ENCODE measurements around the gene ABCA1.
"Not testable (repeated sequence)": the region's sequence is repeated elsewhere in the genome, so short reads cannot be mapped to it uniquely, and the experiment has no call there.

The ABCA1 gene

GRCh38 chr9:104941597-104941996 is 13.6 kb upstream of the ABCA1 start:
- DNase-seq = no peak

GRCh38 chr9:104936291-104936690 is 8.3 kb upstream of the ABCA1 start:
- no peak for DNase-seq

- DNase-seq = not testable (repeated sequence)
Measured at GRCh38 chr9:104935501-104935810, 7.5 kb upstream of the ABCA1 start.

DNA sequence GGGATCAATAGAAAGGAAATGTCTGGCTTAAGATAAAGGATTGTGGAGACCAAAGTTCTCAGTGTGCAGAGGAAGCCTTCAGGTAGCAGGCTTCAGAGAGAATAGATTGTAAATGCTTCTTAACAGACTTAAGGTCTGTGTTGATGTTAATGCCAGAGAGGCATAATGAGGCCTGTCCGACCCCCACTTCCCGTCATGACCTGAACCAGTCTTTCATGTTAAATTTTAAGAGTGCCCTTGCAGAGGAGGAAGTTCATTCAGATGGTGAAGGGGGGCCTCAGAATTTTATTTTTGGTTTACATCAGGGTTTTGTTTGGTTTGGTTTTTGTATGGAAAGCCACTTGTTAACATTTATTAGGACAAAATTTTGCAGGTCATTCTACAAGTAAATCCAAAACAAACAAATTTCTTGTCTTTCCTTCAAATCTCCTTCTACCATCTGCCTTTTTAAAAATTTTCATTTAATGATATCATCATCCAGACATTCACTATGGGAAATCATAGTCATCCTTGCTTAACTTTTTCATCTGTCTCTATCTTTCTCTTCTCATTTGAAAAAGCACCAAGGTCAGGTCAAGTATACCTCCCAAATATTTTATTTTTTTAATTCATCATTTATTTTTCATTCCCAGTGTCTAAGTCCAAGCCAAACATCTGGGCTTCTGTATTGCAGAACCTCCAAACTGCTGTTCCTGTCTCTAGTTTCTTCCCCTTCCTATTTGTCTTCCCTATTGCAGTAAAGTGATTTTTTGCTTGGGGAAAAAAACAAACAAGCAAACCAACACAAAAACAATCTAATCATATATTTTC is 6.9 kb upstream of the ABCA1 start:
- no peak for DNase-seq

GRCh38 chr9:104933091-104933490 is 5.1 kb upstream of the ABCA1 start:
- DNase-seq = not testable (repeated sequence)

DNA sequence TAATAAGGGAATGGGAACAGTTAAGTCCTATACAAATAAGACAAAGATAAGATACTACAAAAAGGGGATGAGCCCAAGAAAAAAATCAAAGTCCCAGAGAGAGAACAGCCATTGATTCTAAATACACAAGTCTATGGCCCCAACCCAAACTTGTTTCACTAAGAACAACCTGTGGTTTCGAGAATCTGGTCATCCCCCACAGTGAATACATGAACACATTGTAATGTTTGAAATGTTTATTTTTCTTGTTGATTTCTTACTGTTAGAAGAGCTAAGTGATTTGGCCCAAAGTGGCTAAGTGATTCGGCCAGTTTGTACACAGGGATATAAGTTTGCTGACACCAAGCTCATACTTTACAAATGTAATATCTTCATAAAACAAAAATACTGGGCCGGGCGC is 3.3 kb upstream of the ABCA1 start:
- DNase-seq = no peak

DNA sequence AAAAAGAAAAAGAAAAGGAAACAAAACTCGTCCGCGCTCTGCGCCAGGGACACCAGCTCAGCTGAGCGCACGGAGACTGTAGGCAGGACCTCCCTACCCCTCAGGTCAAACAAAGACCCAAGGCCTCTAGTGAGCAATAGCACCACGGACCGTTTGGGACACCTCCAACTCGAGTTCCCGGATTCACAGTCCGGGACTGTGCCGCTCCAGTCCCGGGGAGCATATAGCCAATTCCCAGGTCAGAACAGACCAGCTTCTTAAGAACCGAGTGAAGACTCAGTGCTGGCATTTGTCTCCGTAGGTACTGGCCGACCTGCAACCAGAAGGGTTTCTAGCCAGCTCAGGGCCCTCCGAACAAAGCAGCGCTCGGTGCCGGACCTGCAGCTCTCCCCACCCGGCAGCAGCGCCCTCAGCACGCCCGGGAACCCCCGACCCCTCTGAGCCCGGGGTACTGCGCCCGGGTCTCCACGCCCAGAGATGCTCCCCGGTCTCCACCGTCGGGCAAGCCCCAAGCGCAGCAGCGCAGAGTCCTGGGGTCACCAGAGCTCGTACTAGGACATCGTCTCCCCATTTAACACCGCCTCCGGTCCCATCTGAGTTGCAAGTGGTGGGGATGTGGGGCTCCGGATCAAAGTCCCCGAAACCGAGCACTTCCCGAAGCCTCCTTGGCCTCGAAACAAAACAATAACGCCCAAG is 591 bp downstream of the ABCA1 start:
- no peak for DNase-seq

DNA sequence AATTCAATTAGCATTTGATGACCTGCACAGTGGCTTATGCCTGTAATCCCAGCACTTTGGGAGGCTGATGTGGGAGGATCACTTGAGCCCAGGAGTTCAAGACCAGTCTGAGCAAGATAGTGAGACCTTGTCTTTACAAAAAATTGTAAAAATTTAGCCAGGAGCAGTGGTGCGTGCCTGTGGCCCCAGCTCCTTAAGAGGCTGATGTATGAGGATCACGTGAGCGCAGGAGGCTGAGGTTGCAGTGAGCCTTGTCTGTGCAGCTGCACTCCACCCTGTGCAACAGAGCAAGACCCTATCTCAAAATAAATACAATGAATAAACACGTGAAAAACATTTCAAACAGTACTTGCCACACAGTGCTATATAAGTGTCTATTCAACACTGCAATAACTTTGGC is 4.2 kb downstream of the ABCA1 start:
- DNase-seq = no peak

GRCh38 chr9:104923289-104923688 is 4.7 kb downstream of the ABCA1 start:
- DNase-seq = no peak

DNA sequence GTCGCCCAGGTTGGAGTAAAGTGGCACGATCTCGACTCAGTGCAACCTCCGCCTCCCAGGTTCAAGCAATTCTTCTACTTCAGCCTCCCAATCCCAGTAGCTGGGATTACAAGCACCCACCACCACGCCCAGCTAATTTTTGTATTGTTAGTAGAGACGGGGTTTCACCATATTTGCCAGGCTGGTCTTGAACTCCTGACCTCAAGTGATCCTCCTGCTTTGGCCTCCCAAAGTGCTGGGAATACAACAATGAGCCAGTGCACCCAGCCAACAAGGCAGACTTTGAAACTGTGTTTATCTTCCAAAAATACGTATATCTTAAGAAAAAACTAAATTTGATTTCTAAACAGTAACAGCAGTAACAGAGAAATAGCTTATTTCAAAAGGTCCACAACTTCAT is 5.2 kb downstream of the ABCA1 start:
- not testable (repeated sequence) for DNase-seq

DNA sequence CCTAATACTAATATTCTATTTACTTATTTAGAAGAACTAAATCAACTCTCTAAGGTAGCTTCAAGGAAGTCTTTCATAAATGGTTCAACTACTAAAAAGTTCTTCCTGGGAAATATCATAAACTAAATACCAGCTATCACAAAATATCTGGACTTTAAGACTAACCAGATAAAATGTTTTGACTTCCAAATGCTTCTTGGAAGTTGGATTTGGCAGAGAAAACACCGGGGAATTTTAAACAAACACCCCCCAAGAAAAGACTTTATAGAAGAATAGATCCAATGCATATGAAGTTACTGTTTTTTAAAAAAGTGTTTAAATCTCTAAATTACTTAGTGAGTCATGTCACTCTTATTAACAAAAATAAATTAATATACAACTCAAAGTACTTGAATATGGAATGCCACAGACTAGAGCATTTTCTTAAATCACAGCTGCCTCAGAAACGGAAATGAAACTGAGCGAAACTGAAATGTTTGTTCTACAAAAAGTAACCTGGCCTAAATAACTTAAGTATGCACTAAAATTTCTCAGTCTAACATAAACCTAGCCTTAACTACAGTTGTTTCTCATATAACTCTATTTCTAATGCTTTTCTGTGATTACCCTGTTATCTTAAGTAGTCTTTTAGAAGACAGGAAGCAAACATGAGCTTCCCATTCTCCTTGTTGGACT is 6.8 kb downstream of the ABCA1 start:
- no peak for DNase-seq

DNA sequence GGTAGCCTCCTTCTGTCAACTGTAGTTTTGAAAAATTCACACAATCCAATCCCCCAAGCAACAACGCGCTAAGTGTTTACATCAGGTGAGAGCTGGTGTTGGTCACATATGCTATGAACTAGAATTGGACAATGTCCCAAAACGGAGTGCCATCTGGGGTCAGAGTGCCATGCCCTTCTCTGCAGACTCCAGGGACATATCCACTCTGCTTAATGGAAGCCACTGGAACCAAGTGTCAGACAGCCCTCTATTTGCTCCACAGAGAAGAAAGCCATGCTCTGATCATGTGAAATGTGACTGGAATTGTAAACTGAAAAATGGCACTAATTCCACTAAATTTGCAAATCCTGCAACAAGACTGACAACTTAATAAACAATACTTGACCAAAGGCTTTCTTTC is 12.2 kb downstream of the ABCA1 start:
- no peak for DNase-seq

DNA sequence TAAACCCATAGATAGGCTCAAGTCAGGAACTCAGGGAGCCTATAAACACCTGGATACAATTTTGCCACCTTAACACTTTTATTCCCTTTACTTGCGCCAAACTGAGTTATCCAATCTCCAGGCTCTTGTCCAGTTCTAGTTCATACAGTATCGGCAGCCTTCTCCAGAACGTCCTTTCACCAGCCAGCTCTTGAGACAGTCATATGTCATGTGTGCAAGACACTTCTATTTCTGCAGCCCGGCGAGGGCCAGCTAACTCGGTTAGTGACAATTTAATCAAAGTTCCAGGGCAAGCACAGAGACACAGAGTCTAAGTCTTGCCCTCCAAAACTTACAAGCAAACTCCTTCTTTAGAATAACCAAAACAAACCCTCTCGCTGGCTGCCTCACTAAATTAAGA is 12.9 kb downstream of the ABCA1 start:
- no peak for DNase-seq

DNA sequence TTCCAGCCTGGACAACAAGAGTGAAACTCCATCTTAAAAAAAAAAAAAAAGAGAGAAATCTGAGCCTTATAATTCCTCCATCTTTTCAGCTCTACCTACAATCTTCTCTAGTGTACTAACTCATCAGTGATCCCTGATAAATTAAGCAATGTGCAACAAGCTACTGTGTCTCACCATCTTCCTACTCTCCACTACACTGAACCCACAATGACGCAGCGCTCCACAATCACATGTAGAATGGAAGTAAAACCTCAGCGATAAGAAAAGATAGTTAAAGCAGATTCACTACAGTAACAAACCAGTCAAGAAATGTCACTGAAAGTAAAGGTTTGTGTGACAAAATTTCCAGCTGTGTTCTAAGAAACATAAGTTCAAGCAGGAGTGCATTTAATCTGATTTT is 13.5 kb downstream of the ABCA1 start:
- no peak for DNase-seq

DNA sequence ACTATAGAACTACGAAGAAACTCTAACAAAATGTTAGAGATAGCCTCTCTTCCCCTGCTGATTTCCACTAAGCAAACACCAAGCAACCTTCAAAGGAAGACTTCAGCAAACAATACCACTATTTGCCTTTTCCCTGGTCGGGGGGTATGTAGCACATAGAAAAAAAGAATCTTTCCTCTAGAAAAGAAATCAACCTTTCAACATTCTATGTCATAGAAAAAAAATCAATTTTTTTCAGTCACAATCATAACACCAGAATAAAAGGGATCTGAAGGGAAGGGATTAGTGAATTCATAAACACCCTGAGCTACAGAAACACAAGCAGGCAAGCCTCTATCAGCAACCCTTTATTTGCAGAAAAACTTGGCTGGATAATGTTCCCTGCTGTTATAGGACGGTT is 15.3 kb downstream of the ABCA1 start:
- DNase-seq = no peak

DNA sequence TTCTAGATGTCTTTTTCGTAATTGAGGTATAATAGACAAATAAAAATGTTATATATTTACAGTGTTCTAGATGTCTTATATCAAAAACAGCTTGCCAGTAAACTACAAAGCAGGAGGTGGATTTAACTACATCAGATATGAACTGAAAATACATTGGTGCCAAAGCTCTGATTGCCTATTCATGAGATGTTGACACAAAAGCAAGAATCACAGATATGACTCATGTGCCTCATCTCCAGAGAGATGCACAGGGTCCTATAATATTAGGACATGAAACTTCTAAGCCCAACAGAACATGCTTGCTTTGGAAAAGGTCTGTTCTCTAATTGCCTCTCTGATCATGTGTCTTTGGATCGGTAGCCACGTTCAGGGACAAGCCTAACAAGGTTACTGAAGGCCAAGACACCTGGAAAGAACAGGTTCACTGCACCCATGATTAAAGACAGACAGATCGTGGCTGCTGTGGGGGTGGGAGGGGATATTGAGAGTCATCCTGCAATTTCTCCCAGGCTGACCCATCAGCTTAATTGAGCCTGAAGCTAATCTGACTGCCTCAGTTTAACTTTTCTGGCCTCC is 16.8 kb downstream of the ABCA1 start:
- no peak for DNase-seq

DNA sequence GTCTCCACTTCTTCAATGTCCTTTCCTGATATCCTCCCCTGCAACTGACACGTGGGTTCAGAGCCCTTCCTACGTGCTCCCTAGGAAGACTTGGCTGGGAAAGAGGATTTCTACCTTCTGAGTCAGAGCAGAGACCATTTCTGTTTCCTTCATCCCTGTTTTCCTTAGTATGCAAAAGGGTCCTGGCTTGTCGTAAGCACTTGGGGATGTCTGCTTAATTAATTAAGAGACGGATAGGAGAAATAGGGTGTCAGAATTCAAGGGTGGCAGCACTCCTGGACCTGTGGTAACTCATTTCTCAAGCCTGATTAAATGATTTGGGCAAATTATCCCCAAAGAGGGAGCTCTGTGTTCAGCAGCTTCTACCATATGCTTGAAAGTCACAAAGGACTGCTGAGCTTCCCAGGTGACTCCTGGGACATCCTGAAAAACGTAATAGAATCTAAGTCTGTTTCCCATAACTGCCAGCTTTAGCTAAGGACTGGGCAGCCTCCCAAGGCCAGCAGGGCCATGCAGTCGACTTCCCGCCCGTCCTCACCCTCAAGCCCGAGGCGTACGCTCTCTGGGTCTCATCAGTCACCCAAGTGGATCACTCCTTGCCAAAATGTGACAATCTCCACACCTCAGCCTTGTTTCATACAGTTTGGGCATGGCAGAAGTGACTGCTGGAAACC is 20.5 kb downstream of the ABCA1 start:
- DNase-seq = no peak

GRCh38 chr9:104906441-104907277 is 21.3 kb downstream of the ABCA1 start:
- DNase-seq = no peak

DNA sequence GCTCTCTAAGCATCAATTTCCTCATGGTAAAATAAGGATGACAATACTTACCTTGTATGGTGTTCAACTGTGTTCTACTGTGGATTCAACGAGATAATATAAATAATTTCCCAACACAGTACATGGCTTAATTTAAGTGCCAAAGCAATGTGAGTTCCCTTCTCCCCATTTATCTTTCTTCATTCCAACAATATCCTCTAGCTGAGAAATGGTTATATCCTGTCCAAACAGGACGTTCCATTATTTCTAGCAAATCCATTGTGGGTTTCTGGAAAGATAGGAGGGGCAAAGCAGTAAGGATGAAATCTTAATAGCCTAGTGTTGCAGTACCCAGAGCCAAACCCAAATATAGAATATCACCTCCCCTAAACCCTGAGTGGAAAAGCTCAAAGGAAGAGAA is 22.0 kb downstream of the ABCA1 start:
- no peak for DNase-seq

DNA sequence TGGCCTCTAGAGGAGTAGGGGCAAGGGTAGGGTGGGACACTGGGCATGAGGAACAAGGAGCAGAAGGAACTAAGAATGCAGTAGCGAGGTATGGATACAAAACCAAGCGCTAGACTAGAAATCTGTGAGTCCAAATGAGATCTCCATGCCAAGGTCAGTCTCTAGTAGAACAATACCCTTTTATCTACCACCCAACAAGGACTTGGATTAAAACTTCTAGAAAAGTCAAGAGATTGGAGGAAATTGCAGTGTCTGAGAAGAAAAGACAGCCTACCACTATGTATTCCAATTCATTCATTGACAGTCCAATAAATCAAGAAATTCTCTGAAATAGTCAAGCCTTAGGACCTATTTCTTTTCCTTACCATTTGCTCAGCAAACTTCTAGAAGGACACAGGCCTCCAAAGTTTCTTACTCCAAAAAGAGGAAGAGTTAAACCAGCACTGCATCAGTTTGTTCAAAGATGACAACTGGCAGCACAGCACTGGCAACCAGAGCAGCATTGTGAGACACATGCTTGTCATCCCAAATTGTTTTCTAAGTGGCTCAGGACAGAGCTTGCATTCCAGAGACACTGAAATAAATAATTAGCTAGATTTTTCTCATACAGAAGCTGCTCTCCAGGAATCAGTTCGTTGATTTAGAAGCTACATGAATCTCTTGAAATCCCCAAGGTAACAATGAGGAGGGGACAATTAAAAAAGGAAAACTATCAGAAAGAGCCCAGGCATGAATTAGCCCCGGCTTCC is 22.6 kb downstream of the ABCA1 start:
- no peak for DNase-seq

DNA sequence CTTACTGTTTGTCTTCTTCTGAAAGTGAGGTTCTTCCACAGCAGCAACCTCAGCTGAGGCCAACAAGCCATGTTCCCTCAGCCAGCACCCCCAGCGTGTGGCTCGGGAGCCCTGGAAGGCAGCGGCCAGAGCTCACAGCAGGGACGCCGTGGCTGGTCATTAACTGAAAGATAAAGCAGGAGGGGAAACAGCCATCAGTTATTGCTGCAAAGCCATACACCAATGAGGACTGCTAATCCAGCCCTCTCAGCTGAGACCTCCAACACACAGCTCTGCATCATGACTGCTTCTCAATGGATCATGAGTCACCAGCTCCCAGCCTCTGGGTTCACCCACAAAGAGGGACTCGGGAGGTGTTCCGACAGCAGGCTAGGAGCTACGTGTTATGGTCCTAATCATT is 24.3 kb downstream of the ABCA1 start:
- no peak for DNase-seq

GRCh38 chr9:104900871-104901270 is 27.1 kb downstream of the ABCA1 start:
- no peak for DNase-seq
